ENCODE measurements around the gene REEP3. TPM values are rescaled to one million over a fixed set of nuclear protein-coding genes. Genes with fewer than 3 reads are reported as not detected.

REEP3 gene
- 13.2 and 13.3 TPM in 2 replicates for total RNA-seq (2014; rRNA removed; shearing (Covaris generic))

GRCh38 chr10:63520500-63521415 is at the start of gene REEP3:
Gene REEP3, plus strand, starts transcription at chr10:63521401. Its CDS starts 145 bp downstream, at chr10:63521546.

Small RNA genes lying within 50 kb of the gene (small RNA-seq; reads per million reads assigned to genes)
- gene AC022022.1, result not detected

Other genes with a start within 250 kb of the REEP3 start
- gene JMJD1C, start 55.4 kb upstream of the REEP3 start, total RNA-seq (2014; rRNA removed; shearing (Covaris generic)), result 39.8 and 47.3 TPM in 2 replicates